A673 (cell line): ENCODE measurements around the gene PPHLN1. TPM values are rescaled to one million over a fixed set of nuclear protein-coding genes. Genes with fewer than 3 reads are reported as not detected.

Experiments
- BruUV-seq: library from RNA; stranded (reverse); fragments of 400-500 nt; replicated peaks from 2 replicates; lab custom pipeline; 2021; lab: Mats Ljungman, UMichigan
- CTCF ChIA-PET: fragments of 300-600 bp; sonication (Branson Sonifier 250); formaldehyde crosslinking; loops from one replicate; lab custom pipeline; 2022; ENCODE audit warnings: antibody characterized with exemption; lab: Charles Lee
- POLR2A ChIA-PET: fragments of 300-600 bp; sonication (Branson Sonifier 250); formaldehyde crosslinking; loops from one replicate; lab custom pipeline; 2022; ENCODE audit warnings: antibody characterized with exemption; ENCODE audit not compliant: low non-redundant PET; lab: Charles Lee
- DNase-seq: peaks from one replicate; pipeline ENCODE4 v3.0.0-alpha.2; 2015; ENCODE audit warnings: low spot score
- H3K27ac ChIP-seq: fragments of 200-600 bp; sonication (generic); 2 replicates; pipeline ENCODE4 v1.5.1; 2016; ENCODE audit warnings: mixed run types, low read depth, mild to moderate bottlenecking, mixed read lengths, antibody characterized with exemption, low read length; ENCODE audit not compliant: poor library complexity, severe bottlenecking
- H3K27me3 ChIP-seq: fragments of 200-600 bp; sonication (generic); replicated peaks from 2 replicates; pipeline ENCODE4 v1.6.1; 2017; ENCODE audit warnings: mixed run types, low read depth, mild to moderate bottlenecking, mixed read lengths, antibody characterized with exemption, low read length; ENCODE audit not compliant: insufficient read depth, poor library complexity
- H3K36me3 ChIP-seq: fragments of 200-600 bp; sonication (generic); 2 replicates; pipeline ENCODE4 v1.6.1; 2016; ENCODE audit warnings: mixed run types, mild to moderate bottlenecking, mixed read lengths, antibody characterized with exemption, low read length; ENCODE audit not compliant: insufficient read depth, poor library complexity, severe bottlenecking
- H3K4me1 ChIP-seq: fragments of 200-600 bp; sonication (generic); 2 replicates; pipeline ENCODE4 v1.6.1; 2017; ENCODE audit warnings: mixed run types, mild to moderate bottlenecking, mixed read lengths, antibody characterized with exemption, low read length; ENCODE audit not compliant: insufficient read depth, poor library complexity, severe bottlenecking
- H3K4me3 ChIP-seq: fragments of 200-600 bp; sonication (generic); 2 replicates; pipeline ENCODE4 v1.5.1; 2016; ENCODE audit warnings: low read depth, mixed run types, mild to moderate bottlenecking, mixed read lengths, low read length; ENCODE audit not compliant: poor library complexity, severe bottlenecking
- H3K9me3 ChIP-seq: fragments of 200-600 bp; sonication (generic); 2 replicates; pipeline ENCODE4 v1.6.1; 2016; ENCODE audit warnings: mixed run types, low read depth, mild to moderate bottlenecking, mixed read lengths, antibody characterized with exemption, low read length; ENCODE audit not compliant: poor library complexity, severe bottlenecking
- EZH2 ChIP-seq: fragments of 200-600 bp; sonication (generic); IDR thresholded peaks from 2 replicates; pipeline ENCODE4 v1.6.1; 2017; ENCODE audit warnings: borderline replicate concordance, low read depth, mild to moderate bottlenecking, mixed read lengths, antibody characterized with exemption, low read length; ENCODE audit not compliant: poor library complexity, severe bottlenecking
- intact Hi-C: fragments of 100-400 bp; cut with micrococcal nuclease; formaldehyde crosslinking; loops from one replicate; pipeline ENCODE4 v1.10.0; 2022; ENCODE audit not compliant: unreplicated experiment
- microRNA-seq: library from miRNA; unstranded; fragments of <30 nt; microRNA quantifications from one replicate; pipeline ENCODE4 v1.2.0, GENCODE V29; 2021
- total RNA-seq: library from RNA; stranded (reverse); gene quantifications from 2 replicates; pipeline ENCODE4 v1.2.3, GENCODE V29; 2021
- TF ChIP-seq, protein P1 (sequence below): fragments of 300-800, 200-600 bp; sonication (generic); conservative IDR thresholded peaks from 2 replicates; pipeline ENCODE4 v1.5.1; 2017; ENCODE audit warnings: low read depth, mild to moderate bottlenecking, antibody characterized with exemption, low read length, moderate library complexity, mixed read lengths

Gene PPHLN1
- total RNA-seq, 1 experiment from 2014 or later: 90.1 TPM

DNA sequence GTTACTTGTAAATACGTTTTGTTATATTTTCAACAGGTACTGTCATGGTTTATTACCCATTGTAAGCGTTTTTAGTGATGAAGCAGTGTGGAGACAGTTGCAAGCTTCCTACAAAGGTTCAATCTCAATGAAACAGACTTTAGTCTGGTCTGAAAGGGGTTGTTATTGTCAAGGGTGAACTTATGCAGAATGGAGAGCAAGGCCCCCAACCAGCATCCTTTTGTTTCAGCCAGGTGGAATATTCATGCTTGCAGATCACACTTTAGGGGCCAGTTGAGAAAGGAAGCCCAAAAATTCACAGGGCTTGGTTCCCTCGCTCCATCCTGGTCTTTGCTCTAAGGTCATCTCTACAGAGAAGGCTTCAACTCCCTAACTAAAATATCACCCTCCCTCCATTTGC lies 159.9 kb downstream of the PPHLN1 start:
- Histone ChIP-seq H3K27ac (no peak overlapping the region), H3K4me1 (peaks cover 5% of the 10 kb centered on the region), H3K9me3 (no peaks in the 10 kb centered on the region), H3K4me3 (no peak overlapping the region), H3K27me3 (peaks cover 22% of the 10 kb centered on the region), H3K36me3 (no peaks in the 10 kb centered on the region)
- intact Hi-C loops: loop anchor here (2.0 kb wide), 1 partner anchor 795 kb away; no protein-coding TSS in a partner anchor
- DNase-seq: no peak
- ChIA-PET CTCF (no interaction called here), POLR2A (no interaction called here)
- no TSS peak for BruUV-seq
- TF ChIP-seq, protein P1, sequence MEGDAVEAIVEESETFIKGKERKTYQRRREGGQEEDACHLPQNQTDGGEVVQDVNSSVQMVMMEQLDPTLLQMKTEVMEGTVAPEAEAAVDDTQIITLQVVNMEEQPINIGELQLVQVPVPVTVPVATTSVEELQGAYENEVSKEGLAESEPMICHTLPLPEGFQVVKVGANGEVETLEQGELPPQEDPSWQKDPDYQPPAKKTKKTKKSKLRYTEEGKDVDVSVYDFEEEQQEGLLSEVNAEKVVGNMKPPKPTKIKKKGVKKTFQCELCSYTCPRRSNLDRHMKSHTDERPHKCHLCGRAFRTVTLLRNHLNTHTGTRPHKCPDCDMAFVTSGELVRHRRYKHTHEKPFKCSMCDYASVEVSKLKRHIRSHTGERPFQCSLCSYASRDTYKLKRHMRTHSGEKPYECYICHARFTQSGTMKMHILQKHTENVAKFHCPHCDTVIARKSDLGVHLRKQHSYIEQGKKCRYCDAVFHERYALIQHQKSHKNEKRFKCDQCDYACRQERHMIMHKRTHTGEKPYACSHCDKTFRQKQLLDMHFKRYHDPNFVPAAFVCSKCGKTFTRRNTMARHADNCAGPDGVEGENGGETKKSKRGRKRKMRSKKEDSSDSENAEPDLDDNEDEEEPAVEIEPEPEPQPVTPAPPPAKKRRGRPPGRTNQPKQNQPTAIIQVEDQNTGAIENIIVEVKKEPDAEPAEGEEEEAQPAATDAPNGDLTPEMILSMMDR: no peak
- no peak for TF ChIP-seq EZH2

GRCh38 chr12:42486407-42486806 lies 160.4 kb downstream of the PPHLN1 start:
- CTCF ChIA-PET: no interaction called here
- no TSS peak for BruUV-seq

DNA sequence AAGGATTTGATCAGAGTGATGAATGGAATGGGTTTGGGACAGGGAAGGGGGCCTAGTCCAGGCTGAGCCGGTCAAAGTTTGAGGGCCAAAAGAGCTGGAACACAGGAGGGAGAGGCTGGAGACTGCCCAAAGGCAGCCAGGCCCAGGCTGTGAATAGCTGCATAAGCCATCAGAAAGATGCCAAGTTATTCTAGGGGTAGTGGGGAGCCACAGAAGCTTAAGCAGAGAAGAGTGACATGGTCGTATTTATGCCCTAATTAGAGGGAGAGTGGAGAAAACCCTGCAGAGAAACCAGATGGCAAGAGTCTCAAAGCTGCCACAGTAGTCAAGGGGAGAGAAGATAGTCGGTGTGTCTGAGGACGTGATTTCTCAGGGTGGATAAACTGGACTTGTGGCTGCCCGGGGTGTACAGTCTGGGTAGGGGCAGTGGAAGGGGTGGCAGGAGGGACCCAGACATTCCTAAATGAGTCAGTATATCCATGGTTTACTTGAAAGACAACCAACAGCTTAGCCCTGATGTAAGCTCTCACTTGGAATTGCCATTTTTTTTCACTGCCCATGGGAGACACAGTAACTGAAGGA lies 164.4 kb downstream of the PPHLN1 start:
- CTCF ChIA-PET: no interaction called here
- Histone ChIP-seq H3K4me3 (no peak overlapping the region), H3K9me3 (no peaks in the 10 kb centered on the region), H3K27me3 (peaks cover 8% of the 10 kb centered on the region), H3K27ac (no peak overlapping the region), H3K36me3 (no peaks in the 10 kb centered on the region), H3K4me1 (no peaks in the 10 kb centered on the region)
- intact Hi-C loops: no loop called here
- no peak for DNase-seq
- no TSS peak for BruUV-seq
- POLR2A ChIA-PET: no interaction called here
- TF ChIP-seq, protein P1: no peak
- TF ChIP-seq EZH2: no peak

More at GRCh38 chr12:42486407-42486806, 160.4 kb downstream of the PPHLN1 start:
- peaks cover 22% of the 10 kb centered on the region for H3K27me3 ChIP-seq
- TF ChIP-seq, protein P1: no peak
- no peak for TF ChIP-seq EZH2
- POLR2A ChIA-PET: no interaction called here
- H3K4me3 ChIP-seq: no peak overlapping the region
- no peak overlapping the region for H3K27ac ChIP-seq
- no peaks in the 10 kb centered on the region for H3K36me3 ChIP-seq
- DNase-seq: no peak
- H3K4me1 ChIP-seq: peaks cover 5% of the 10 kb centered on the region
- H3K9me3 ChIP-seq: no peaks in the 10 kb centered on the region
- intact Hi-C loops: no loop called here

Small RNA genes lying within 50 kb of the gene (microRNA-seq; reads per million reads assigned to microRNA genes)
- gene MIR7851: 4.6 reads per million, percentile 14 among the genes with 10 or more reads in this experiment

Other genes starting within 250 kb of the PPHLN1 start
- 25.0 and 26.7 TPM in 2 replicates for gene GXYLT1, start 181.3 kb upstream of the PPHLN1 start, total RNA-seq
- gene YAF2, start 87.9 kb upstream of the PPHLN1 start, total RNA-seq: 28.7 and 32.9 TPM in 2 replicates
- gene ZCRB1, start 73 bp upstream of the PPHLN1 start, total RNA-seq: 110 TPM in 2 replicates